IMR-90 (cell line): ENCODE measurements around the gene NUDT7. TPM values are rescaled to one million over a fixed set of nuclear protein-coding genes. Genes with fewer than 3 reads are reported as not detected.

ENCODE experiments used
- ATAC-seq: fragments of 200-7000 bp; cut with Tn5 transposase; 2 replicates; pipeline ENCODE4 v1.9.1; 2020; ENCODE audit warnings: low read depth, mild to moderate bottlenecking, moderate library complexity
- BruUV-seq: library from RNA; stranded (reverse); fragments of 400-500 nt; replicated peaks from 2 replicates; lab custom pipeline; 2021; lab: Mats Ljungman, UMichigan
- CTCF ChIA-PET: fragments of 300-600 bp; formaldehyde crosslinking; extraction: SDS; loops from one replicate; lab custom pipeline; 2021; ENCODE audit warnings: antibody characterized with exemption; lab: Yijun Ruan, JAX
- POLR2A ChIA-PET: fragments of 300-600 bp; sonication (Branson Sonifier 250); formaldehyde crosslinking; loops from one replicate; lab custom pipeline; 2022; ENCODE audit warnings: antibody characterized with exemption; ENCODE audit not compliant: unreplicated experiment; lab: Charles Lee
- DNase-seq: peaks from one replicate; pipeline ENCODE4 v3.0.0; 2013
- H2AFZ ChIP-seq: replicated peaks from 2 replicates; pipeline ENCODE3; 2013; ENCODE audit warnings: low read length, mild to moderate bottlenecking; ENCODE audit not compliant: poor library complexity
- H2AK5ac ChIP-seq: 2 replicates; pipeline ENCODE4 v1.6.1; 2013; ENCODE audit warnings: low read depth, low read length, inconsistent platforms
- H2AK9ac ChIP-seq: replicated peaks from 2 replicates; pipeline ENCODE3; 2013; ENCODE audit warnings: mild to moderate bottlenecking, low read depth, low read length, moderate library complexity; ENCODE audit not compliant: poor library complexity
- H2BK120ac ChIP-seq: 2 replicates; pipeline ENCODE4 v1.6.1; 2013; ENCODE audit warnings: low read depth, low read length, inconsistent platforms
- H2BK15ac ChIP-seq: 3 replicates; pipeline ENCODE4 v1.6.1; 2013; ENCODE audit warnings: low read depth, low read length, inconsistent platforms
- H2BK20ac ChIP-seq: 2 replicates; pipeline ENCODE4 v1.6.1; 2013; ENCODE audit warnings: low read depth, mild to moderate bottlenecking, inconsistent platforms, low read length, moderate library complexity
- H2BK5ac ChIP-seq: 2 replicates; pipeline ENCODE4 v1.6.1; 2013; ENCODE audit warnings: mild to moderate bottlenecking, low read depth, low read length, inconsistent platforms; ENCODE audit not compliant: poor library complexity, severe bottlenecking
- H3K14ac ChIP-seq: replicated peaks from 2 replicates; pipeline ENCODE4 v1.6.1; 2013; ENCODE audit warnings: low read depth, low read length, inconsistent platforms
- H3K18ac ChIP-seq: 2 replicates; pipeline ENCODE4 v1.6.1; 2013; ENCODE audit warnings: low read depth, low read length, control low read depth
- H3K23ac ChIP-seq: 2 replicates; pipeline ENCODE4 v1.6.1; 2013; ENCODE audit warnings: low read depth, low read length, inconsistent platforms
- H3K27ac ChIP-seq: 2 replicates; pipeline ENCODE4 v1.5.1; 2013; ENCODE audit warnings: mild to moderate bottlenecking, control low read depth, low read length; ENCODE audit not compliant: insufficient read depth
- H3K27me3 ChIP-seq: 2 replicates; pipeline ENCODE4 v1.6.1; 2013; ENCODE audit warnings: low read length; ENCODE audit not compliant: control insufficient read depth, insufficient read depth
- H3K36me3 ChIP-seq: 2 replicates; pipeline ENCODE4 v1.6.1; 2013; ENCODE audit warnings: low read length, mixed read lengths; ENCODE audit not compliant: control insufficient read depth, insufficient read depth
- H3K4ac ChIP-seq: 2 replicates; pipeline ENCODE4 v1.6.1; 2013; ENCODE audit warnings: low read depth, low read length, inconsistent platforms
- H3K4me1 ChIP-seq: 2 replicates; pipeline ENCODE4 v1.6.1; 2013; ENCODE audit warnings: low read length, mixed read lengths; ENCODE audit not compliant: control insufficient read depth, insufficient read depth
- H3K4me2 ChIP-seq: 2 replicates; pipeline ENCODE4 v1.6.1; 2013; ENCODE audit warnings: low read depth, mild to moderate bottlenecking, control low read depth, low read length, moderate library complexity
- H3K4me3 ChIP-seq: 2 replicates; pipeline ENCODE4 v1.5.1; 2013; ENCODE audit warnings: low read depth, mild to moderate bottlenecking, control low read depth, low read length, moderate library complexity; ENCODE audit not compliant: insufficient read depth
- H3K56ac ChIP-seq: 2 replicates; pipeline ENCODE4 v1.6.1; 2013; ENCODE audit warnings: low read length, inconsistent platforms; ENCODE audit not compliant: insufficient read depth; ENCODE audit errors: extremely low read depth
- H3K79me1 ChIP-seq, 2 experiments: 2 replicates each; pipeline ENCODE4 v1.6.1; 2013; ENCODE audit warnings: low read length in 2 of 2, inconsistent platforms in 1 of 2, low read depth in 1 of 2
- H3K9ac ChIP-seq: 2 replicates; pipeline ENCODE4 v1.6.1; 2013; ENCODE audit warnings: low read depth, low read length, control low read depth
- H3K9me1 ChIP-seq: 2 replicates; pipeline ENCODE4 v1.6.1; 2013; ENCODE audit warnings: low read length, inconsistent platforms; ENCODE audit not compliant: insufficient read depth
- H3K9me3 ChIP-seq: 2 replicates; pipeline ENCODE4 v1.6.1; 2013; ENCODE audit warnings: low read length; ENCODE audit not compliant: control insufficient read depth, insufficient read depth
- H4K20me1 ChIP-seq: 2 replicates; pipeline ENCODE4 v1.6.1; 2013; ENCODE audit warnings: low read length, inconsistent platforms; ENCODE audit not compliant: insufficient read depth
- H4K5ac ChIP-seq: 2 replicates; pipeline ENCODE4 v1.6.1; 2013; ENCODE audit warnings: mild to moderate bottlenecking, low read depth, low read length, control low read depth
- H4K8ac ChIP-seq, 2 experiments: 2 replicates each; pipeline ENCODE4 v1.6.1; 2013; ENCODE audit warnings: low read depth in 2 of 2, low read length in 2 of 2, control low read depth in 1 of 2, inconsistent platforms in 1 of 2
- H4K91ac ChIP-seq: 2 replicates; pipeline ENCODE4 v1.6.1; 2013; ENCODE audit warnings: low read depth, low read length, inconsistent platforms; ENCODE audit not compliant: insufficient read depth
- BHLHE40 ChIP-seq: fragments of 150-350 bp; IDR thresholded peaks from 2 replicates; pipeline ENCODE4 v1.6.1; 2016; ENCODE audit warnings: mild to moderate bottlenecking, low read depth, low read length
- CEBPB ChIP-seq: IDR thresholded peaks from 2 replicates; pipeline ENCODE4 v1.6.1; 2012; ENCODE audit warnings: low read depth, low read length, improper control_type of control experiment
- CHD1 ChIP-seq: IDR thresholded peaks from 2 replicates; pipeline ENCODE4 v1.6.1; 2012; ENCODE audit warnings: low read depth, low read length, improper control_type of control experiment
- FOS ChIP-seq: fragments of 150-350 bp; IDR thresholded peaks from 2 replicates; pipeline ENCODE4 v1.6.1; 2016; ENCODE audit warnings: low read depth, low read length
- MAFK ChIP-seq: IDR thresholded peaks from 2 replicates; pipeline ENCODE4 v1.6.1; 2012; ENCODE audit warnings: low read depth, low read length, improper control_type of control experiment
- MXI1 ChIP-seq: IDR thresholded peaks from 2 replicates; pipeline ENCODE4 v1.6.1; 2012; ENCODE audit warnings: low read depth, mild to moderate bottlenecking, low read length, moderate library complexity, borderline replicate concordance
- NFE2L2 ChIP-seq: fragments of 150-350 bp; IDR thresholded peaks from 2 replicates; pipeline ENCODE4 v1.6.1; 2016; ENCODE audit warnings: low read depth, mild to moderate bottlenecking, low read length
- RAD21 ChIP-seq: IDR thresholded peaks from 2 replicates; pipeline ENCODE4 v1.6.1; 2012; ENCODE audit warnings: low read length, improper control_type of control experiment
- RCOR1 ChIP-seq: IDR thresholded peaks from 2 replicates; pipeline ENCODE4 v1.6.1; 2012; ENCODE audit warnings: mild to moderate bottlenecking, low read length, improper control_type of control experiment; ENCODE audit not compliant: insufficient replicate concordance
- RFX5 ChIP-seq: IDR thresholded peaks from 2 replicates; pipeline ENCODE4 v1.8.0; 2012; ENCODE audit warnings: low read depth, mild to moderate bottlenecking, low read length, moderate library complexity
- WGBS, 2 experiments: methylation state at CpG; one replicate each; pipeline versions ENCODE4 v1.1.5 to v1.1.7; 2013; ENCODE audit warnings: missing lambda C conversion rate in 2 of 2; ENCODE audit not compliant: insufficient read length in 1 of 2; ENCODE audit errors: extremely low coverage in 2 of 2; 5-methylcytosine and 5-hydroxymethylcytosine counted together
- dilution Hi-C: fragments of 300-500 bp; cut with HindIII; formaldehyde crosslinking; loops from one replicate; pipeline ENCODE4 v1.14.3; 2018; ENCODE audit warnings: low sequenced_read_pairs; ENCODE audit not compliant: unreplicated experiment
- in situ Hi-C: fragments of 300-500 bp; cut with MboI; formaldehyde crosslinking; loops from 3 replicates; pipeline ENCODE4 v1.14.3; 2019; ENCODE audit warnings: low sequenced_read_pairs, inconsistent platforms, mixed read lengths
- intact Hi-C: fragments of 100-400 bp; cut with micrococcal nuclease; formaldehyde crosslinking; loops from 2 replicates; pipeline ENCODE4 v1.10.0; 2022
- polyA plus RNA-seq, 3 experiments: library from polyadenylated mRNA; depleted of rRNA; stranded (reverse); fragments of >200 nt; gene quantifications; 2 replicates each; pipeline ENCODE4 v1.2.3, GENCODE V29; 2012; ENCODE audit warnings: low replicate concordance in 1 of 3
- total RNA-seq: library from RNA; depleted of rRNA; stranded (reverse); fragments of >200 nt; gene quantifications from 2 replicates; pipeline ENCODE4 v1.2.3, GENCODE V29; 2012
- TF ChIP-seq, protein P1 (sequence below): fragments of 150-350 bp; IDR thresholded peaks from 2 replicates; pipeline ENCODE4 v1.6.1; 2017; ENCODE audit warnings: mild to moderate bottlenecking, antibody characterized with exemption, low read length, low read depth
- TF ChIP-seq, protein P2 (sequence below): fragments of 150-350 bp; IDR thresholded peaks from 2 replicates; pipeline ENCODE4 v1.6.1; 2016; ENCODE audit warnings: low read depth, mild to moderate bottlenecking, low read length, moderate library complexity, borderline replicate concordance
- TF ChIP-seq, protein P3 (sequence below): conservative IDR thresholded peaks from 2 replicates; pipeline ENCODE4 v1.5.1; 2012; ENCODE audit warnings: mild to moderate bottlenecking, low read depth, low read length, improper control_type of control experiment

NUDT7 gene
- total and polyA plus RNA-seq, 2 of the 4 experiments (the other 2 are of a cell fraction), result 4.3 to 6.2 TPM

- no peak overlapping the region for H4K5ac ChIP-seq
- H3K14ac ChIP-seq, result no peak overlapping the region
- no peak overlapping the region for H2AK5ac ChIP-seq
- no peak overlapping the region for H4K8ac ChIP-seq
- POLR2A ChIA-PET, result no interaction called here
- H3K18ac ChIP-seq, result no peak overlapping the region
- peaks cover 4% of the 10 kb centered on the region; the same call in 1 of the 2 replicates for H3K27me3 ChIP-seq
- no peak overlapping the region for H4K91ac ChIP-seq
- no peak overlapping the region for H2AK9ac ChIP-seq
- DNase-seq, result no peak
- H3K4ac ChIP-seq, result no peak overlapping the region
- H2BK20ac ChIP-seq, result no peak overlapping the region
- in situ Hi-C loops (no loop called here), dilution Hi-C loops (no loop called here), intact Hi-C loops (no loop called here)
- 0 out of 3 replicates have a peak overlapping the region, but pooled peaks have one; percentile 6 for H2BK15ac ChIP-seq
- H3K56ac ChIP-seq, result no peak overlapping the region
- peaks cover 11% of the 10 kb centered on the region for H3K4me1 ChIP-seq
- H3K36me3 ChIP-seq, result no peaks in the 10 kb centered on the region
- H3K4me2 ChIP-seq, result no peak overlapping the region
- peaks cover 0 to 3% of the 10 kb centered on the region in 2 experiments; a peak in 2 of 4 replicates for H3K79me1 ChIP-seq
- H2BK120ac ChIP-seq, result no peak overlapping the region
- peaks cover 2% of the 10 kb centered on the region; the same call in 1 of the 2 replicates for H3K9me1 ChIP-seq
- CTCF ChIA-PET, result no interaction called here
- ATAC-seq, result no peak
- no peak overlapping the region for H3K9ac ChIP-seq
- no TSS peak for BruUV-seq
- no peaks in the 10 kb centered on the region for H4K20me1 ChIP-seq
- no peak overlapping the region for H3K4me3 ChIP-seq
- TF ChIP-seq, protein P1, sequence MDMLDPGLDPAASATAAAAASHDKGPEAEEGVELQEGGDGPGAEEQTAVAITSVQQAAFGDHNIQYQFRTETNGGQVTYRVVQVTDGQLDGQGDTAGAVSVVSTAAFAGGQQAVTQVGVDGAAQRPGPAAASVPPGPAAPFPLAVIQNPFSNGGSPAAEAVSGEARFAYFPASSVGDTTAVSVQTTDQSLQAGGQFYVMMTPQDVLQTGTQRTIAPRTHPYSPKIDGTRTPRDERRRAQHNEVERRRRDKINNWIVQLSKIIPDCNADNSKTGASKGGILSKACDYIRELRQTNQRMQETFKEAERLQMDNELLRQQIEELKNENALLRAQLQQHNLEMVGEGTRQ, result no peak
- TF ChIP-seq, protein P2, sequence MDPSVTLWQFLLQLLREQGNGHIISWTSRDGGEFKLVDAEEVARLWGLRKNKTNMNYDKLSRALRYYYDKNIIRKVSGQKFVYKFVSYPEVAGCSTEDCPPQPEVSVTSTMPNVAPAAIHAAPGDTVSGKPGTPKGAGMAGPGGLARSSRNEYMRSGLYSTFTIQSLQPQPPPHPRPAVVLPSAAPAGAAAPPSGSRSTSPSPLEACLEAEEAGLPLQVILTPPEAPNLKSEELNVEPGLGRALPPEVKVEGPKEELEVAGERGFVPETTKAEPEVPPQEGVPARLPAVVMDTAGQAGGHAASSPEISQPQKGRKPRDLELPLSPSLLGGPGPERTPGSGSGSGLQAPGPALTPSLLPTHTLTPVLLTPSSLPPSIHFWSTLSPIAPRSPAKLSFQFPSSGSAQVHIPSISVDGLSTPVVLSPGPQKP, result no peak
- TF ChIP-seq CHD1 (no peak), MXI1 (no peak), RCOR1 (no peak), FOS (no peak), BHLHE40 (no peak), MAFK (no peak), RFX5 (no peak), RAD21 (no peak), CEBPB (no peak), NFE2L2 (no peak)
- TF ChIP-seq, protein P3, sequence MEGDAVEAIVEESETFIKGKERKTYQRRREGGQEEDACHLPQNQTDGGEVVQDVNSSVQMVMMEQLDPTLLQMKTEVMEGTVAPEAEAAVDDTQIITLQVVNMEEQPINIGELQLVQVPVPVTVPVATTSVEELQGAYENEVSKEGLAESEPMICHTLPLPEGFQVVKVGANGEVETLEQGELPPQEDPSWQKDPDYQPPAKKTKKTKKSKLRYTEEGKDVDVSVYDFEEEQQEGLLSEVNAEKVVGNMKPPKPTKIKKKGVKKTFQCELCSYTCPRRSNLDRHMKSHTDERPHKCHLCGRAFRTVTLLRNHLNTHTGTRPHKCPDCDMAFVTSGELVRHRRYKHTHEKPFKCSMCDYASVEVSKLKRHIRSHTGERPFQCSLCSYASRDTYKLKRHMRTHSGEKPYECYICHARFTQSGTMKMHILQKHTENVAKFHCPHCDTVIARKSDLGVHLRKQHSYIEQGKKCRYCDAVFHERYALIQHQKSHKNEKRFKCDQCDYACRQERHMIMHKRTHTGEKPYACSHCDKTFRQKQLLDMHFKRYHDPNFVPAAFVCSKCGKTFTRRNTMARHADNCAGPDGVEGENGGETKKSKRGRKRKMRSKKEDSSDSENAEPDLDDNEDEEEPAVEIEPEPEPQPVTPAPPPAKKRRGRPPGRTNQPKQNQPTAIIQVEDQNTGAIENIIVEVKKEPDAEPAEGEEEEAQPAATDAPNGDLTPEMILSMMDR, result no peak
- H3K9me3 ChIP-seq, result no peaks in the 10 kb centered on the region
- H3K23ac ChIP-seq, result no peak overlapping the region
- WGBS, 2 experiments, result no CpG with 5 or more reads among the region's 5 CpGs
- no peak overlapping the region for H2BK5ac ChIP-seq
- H2AFZ ChIP-seq, result no peak overlapping the region
- H3K27ac ChIP-seq, result no peak overlapping the region
Measured at GRCh38 chr16:77786186-77786847, 64.0 kb downstream of the NUDT7 start.
